SJCRH30 (cell line): ENCODE measurements around the gene PPP2R1A. TPM values are rescaled to one million over a fixed set of nuclear protein-coding genes. Genes with fewer than 3 reads are reported as not detected.

Source experiments
- DNase-seq, 2 experiments: peaks; one replicate each; pipeline ENCODE4 v3.0.0-alpha.2; 2015 to 2020
- H3K27ac ChIP-seq: fragments of 250-450 bp; sonication (Bioruptor Pico); 2 replicates; pipeline ENCODE4 v1.5.1; 2020; ENCODE audit warnings: mild to moderate bottlenecking, moderate library complexity
- H3K27me3 ChIP-seq: fragments of 250-450 bp; sonication (Bioruptor Pico); 2 replicates; pipeline ENCODE4 v1.5.1; 2020; ENCODE audit warnings: mild to moderate bottlenecking, moderate library complexity
- H3K36me3 ChIP-seq: fragments of 250-450 bp; sonication (Bioruptor Pico); 2 replicates; pipeline ENCODE4 v1.5.1; 2020; ENCODE audit warnings: mild to moderate bottlenecking, moderate library complexity
- H3K4me1 ChIP-seq: fragments of 250-450 bp; sonication (Bioruptor Pico); 2 replicates; pipeline ENCODE4 v1.5.1; 2020; ENCODE audit warnings: mild to moderate bottlenecking, moderate library complexity
- H3K4me3 ChIP-seq: fragments of 250-450 bp; sonication (Bioruptor Pico); 2 replicates; pipeline ENCODE4 v1.5.1; 2020; ENCODE audit warnings: mild to moderate bottlenecking, moderate library complexity
- H3K9me3 ChIP-seq: fragments of 250-450 bp; sonication (Bioruptor Pico); replicated peaks from 2 replicates; pipeline ENCODE4 v1.5.1; 2020; ENCODE audit warnings: mild to moderate bottlenecking, moderate library complexity
- total RNA-seq: library from RNA; depleted of rRNA; stranded (reverse); fragments of >200 nt; shearing (Covaris generic); gene quantifications from 2 replicates; pipeline ENCODE4 v1.2.3, GENCODE V29; 2014

The PPP2R1A gene
- total RNA-seq, 1 experiment from 2014 or later, result 175 TPM

- peaks cover 97% of the 10 kb centered on the region for H3K36me3 ChIP-seq
- H3K27me3 ChIP-seq, result no peaks in the 10 kb centered on the region
- H3K9me3 ChIP-seq, result no peaks in the 10 kb centered on the region
- no peak overlapping the region for H3K27ac ChIP-seq
- DNase-seq, result no peak
- 0 out of 2 replicates have a peak, but pooled peaks cover 2% of the 10 kb centered on the region for H3K4me1 ChIP-seq
- H3K4me3 ChIP-seq, result no peak overlapping the region
These were observed 27.7 kb downstream of the PPP2R1A start for GRCh38 chr19:52217576-52217975.

- Histone ChIP-seq H3K27ac (no peak overlapping the region), H3K36me3 (peaks cover 98% of the 10 kb centered on the region), H3K4me1 (0 out of 2 replicates have a peak, but pooled peaks cover 2% of the 10 kb centered on the region), H3K27me3 (no peaks in the 10 kb centered on the region), H3K4me3 (no peak overlapping the region), H3K9me3 (no peaks in the 10 kb centered on the region)
- DNase-seq, result peak; percentile 82
These were observed 29.8 kb downstream of the PPP2R1A start for GRCh38 chr19:52219611-52220010.

GRCh38 chr19:52221031-52221430, 31.2 kb downstream of the PPP2R1A start:
- Histone ChIP-seq H3K4me3 (no peak overlapping the region), H3K9me3 (no peaks in the 10 kb centered on the region), H3K27me3 (no peaks in the 10 kb centered on the region), H3K27ac (no peak overlapping the region), H3K36me3 (peaks cover 97% of the 10 kb centered on the region), H3K4me1 (0 out of 2 replicates have a peak, but pooled peaks cover 2% of the 10 kb centered on the region)
- DNase-seq, result no peak

- no peak overlapping the region for H3K27ac ChIP-seq
- no peaks in the 10 kb centered on the region for H3K9me3 ChIP-seq
- peaks cover 95% of the 10 kb centered on the region for H3K36me3 ChIP-seq
- no peak overlapping the region for H3K4me3 ChIP-seq
- no peaks in the 10 kb centered on the region for H3K27me3 ChIP-seq
- H3K4me1 ChIP-seq, result 0 out of 2 replicates have a peak, but pooled peaks cover 2% of the 10 kb centered on the region
- DNase-seq, result no peak
These were observed 32.1 kb downstream of the PPP2R1A start for GRCh38 chr19:52221831-52222375.

- DNase-seq, result no peak
- Histone ChIP-seq H3K4me1 (0 out of 2 replicates have a peak, but pooled peaks cover under 1% of the 10 kb centered on the region), H3K36me3 (peaks cover 90% of the 10 kb centered on the region), H3K27ac (no peak overlapping the region), H3K27me3 (no peaks in the 10 kb centered on the region), H3K9me3 (no peaks in the 10 kb centered on the region), H3K4me3 (no peak overlapping the region)
These were observed 34.4 kb downstream of the PPP2R1A start for GRCh38 chr19:52224211-52224610.

GRCh38 chr19:52226652-52227051, 36.8 kb downstream of the PPP2R1A start:
- H3K27me3 ChIP-seq, result no peaks in the 10 kb centered on the region
- H3K4me3 ChIP-seq, result no peak overlapping the region
- H3K9me3 ChIP-seq, result no peaks in the 10 kb centered on the region
- H3K4me1 ChIP-seq, result no peaks in the 10 kb centered on the region
- DNase-seq, result no peak
- no peak overlapping the region for H3K27ac ChIP-seq
- H3K36me3 ChIP-seq, result peaks cover 67% of the 10 kb centered on the region

- Histone ChIP-seq H3K4me1 (no peaks in the 10 kb centered on the region), H3K27me3 (no peaks in the 10 kb centered on the region), H3K9me3 (no peaks in the 10 kb centered on the region), H3K27ac (no peak overlapping the region), H3K36me3 (peaks cover 60% of the 10 kb centered on the region), H3K4me3 (no peak overlapping the region)
- no peak for DNase-seq
These were observed 37.5 kb downstream of the PPP2R1A start for GRCh38 chr19:52227196-52227940.

- no peaks in the 10 kb centered on the region for H3K9me3 ChIP-seq
- no peak overlapping the region for H3K27ac ChIP-seq
- DNase-seq, result no peak
- H3K4me3 ChIP-seq, result no peak overlapping the region
- H3K27me3 ChIP-seq, result no peaks in the 10 kb centered on the region
- H3K36me3 ChIP-seq, result peaks cover 54% of the 10 kb centered on the region
- H3K4me1 ChIP-seq, result no peaks in the 10 kb centered on the region
These were observed 38.1 kb downstream of the PPP2R1A start for GRCh38 chr19:52227980-52228379.

GRCh38 chr19:52229524-52229923, 39.7 kb downstream of the PPP2R1A start:
- no peak for DNase-seq
- H3K36me3 ChIP-seq, result peaks cover 38% of the 10 kb centered on the region
- H3K4me3 ChIP-seq, result no peak overlapping the region
- H3K4me1 ChIP-seq, result no peaks in the 10 kb centered on the region
- no peak overlapping the region for H3K27ac ChIP-seq
- H3K27me3 ChIP-seq, result no peaks in the 10 kb centered on the region
- H3K9me3 ChIP-seq, result no peaks in the 10 kb centered on the region

- H3K4me1 ChIP-seq, result no peaks in the 10 kb centered on the region
- H3K36me3 ChIP-seq, result peaks cover 28% of the 10 kb centered on the region
- peaks cover 2% of the 10 kb centered on the region; the same call in 1 of the 2 replicates for H3K9me3 ChIP-seq
- H3K27me3 ChIP-seq, result no peaks in the 10 kb centered on the region
- no peak for DNase-seq
- H3K4me3 ChIP-seq, result no peak overlapping the region
- H3K27ac ChIP-seq, result no peak overlapping the region
These were observed 40.8 kb downstream of the PPP2R1A start for GRCh38 chr19:52230685-52231084.

- H3K9me3 ChIP-seq, result peaks cover 2% of the 10 kb centered on the region; the same call in 1 of the 2 replicates
- no peak overlapping the region for H3K27ac ChIP-seq
- no peak for DNase-seq
- peaks cover 23% of the 10 kb centered on the region for H3K36me3 ChIP-seq
- H3K27me3 ChIP-seq, result no peaks in the 10 kb centered on the region
- no peaks in the 10 kb centered on the region for H3K4me1 ChIP-seq
- H3K4me3 ChIP-seq, result no peak overlapping the region
These were observed 41.5 kb downstream of the PPP2R1A start for GRCh38 chr19:52231154-52231910.

GRCh38 chr19:52234406-52234805, 44.6 kb downstream of the PPP2R1A start:
- DNase-seq, result no peak
- Histone ChIP-seq H3K9me3 (peaks cover 5% of the 10 kb centered on the region; the same call in 1 of the 2 replicates), H3K27ac (no peak overlapping the region), H3K4me3 (no peak overlapping the region), H3K27me3 (no peaks in the 10 kb centered on the region), H3K36me3 (no peaks in the 10 kb centered on the region; the same call in 1 of the 2 replicates), H3K4me1 (no peaks in the 10 kb centered on the region)

GRCh38 chr19:52237197-52237596, 47.3 kb downstream of the PPP2R1A start:
- Histone ChIP-seq H3K4me1 (no peaks in the 10 kb centered on the region), H3K27me3 (no peaks in the 10 kb centered on the region), H3K27ac (no peak overlapping the region), H3K9me3 (peaks cover 5% of the 10 kb centered on the region; the same call in 1 of the 2 replicates), H3K4me3 (no peak overlapping the region), H3K36me3 (no peaks in the 10 kb centered on the region)
- no peak for DNase-seq

GRCh38 chr19:52237771-52238400, 48.0 kb downstream of the PPP2R1A start:
- H3K4me3 ChIP-seq, result no peak overlapping the region
- no peaks in the 10 kb centered on the region for H3K27me3 ChIP-seq
- H3K27ac ChIP-seq, result no peak overlapping the region
- DNase-seq, result peak; percentile 44 to 81
- peaks cover 5% of the 10 kb centered on the region; the same call in 1 of the 2 replicates for H3K9me3 ChIP-seq
- no peaks in the 10 kb centered on the region for H3K36me3 ChIP-seq
- no peaks in the 10 kb centered on the region for H3K4me1 ChIP-seq
